Stimulated activated CD8-positive, alpha-beta memory T cell treated with anti-CD3 and anti-CD28 coated beads, Interleukin-2, amount 100 ng/mL, for 1 hour (primary cell): Measurements from ENCODE around the gene RLF.

Experiments used
- DNase-seq, 2 donors: peaks; one replicate each; pipeline ENCODE4 v3.0.0-alpha.2; 2020; ENCODE audit warnings: low read depth in 2 of 2

The RLF gene

GRCh38 chr1:40270152-40270834 is 109.1 kb downstream of the RLF start:
- DNase-seq, result no peak

- DNase-seq, result no peak
These were observed 111.5 kb downstream of the RLF start for GRCh38 chr1:40272653-40273213.

GRCh38 chr1:40273547-40274166 is 112.5 kb downstream of the RLF start:
- DNase-seq, result no peak

GRCh38 chr1:40274331-40274730 is 113.1 kb downstream of the RLF start:
- DNase-seq, result no peak

GRCh38 chr1:40276122-40276521 is 114.9 kb downstream of the RLF start:
- DNase-seq, result no peak

- DNase-seq, result no peak
These were observed 120.7 kb downstream of the RLF start for GRCh38 chr1:40281853-40282252.
